AG09309 (cell line): ENCODE data around the gene EXOC7.
A peak's percentile ranks its signal among the peaks of the same experiment; 100 is the strongest.

ENCODE experiments used
- DNase-seq: peaks from one replicate; pipeline ENCODE4 v3.0.0-alpha.2; 2010; ENCODE audit warnings: low read depth
- H3K4me3 ChIP-seq: 2 replicates; pipeline ENCODE4 v1.5.1; 2011; ENCODE audit warnings: mild to moderate bottlenecking, low read depth, low read length, moderate library complexity; ENCODE audit not compliant: control insufficient read depth
- CTCF ChIP-seq: IDR thresholded peaks from 2 replicates; pipeline ENCODE4 v1.5.1; 2011; ENCODE audit warnings: mild to moderate bottlenecking, low read depth, low read length, inconsistent platforms; ENCODE audit not compliant: insufficient read depth, control insufficient read depth; ENCODE audit errors: missing control alignments

EXOC7 gene

GRCh38 chr17:76148015-76148326, 44.4 kb upstream of the EXOC7 start:
- H3K4me3 ChIP-seq = no peak overlapping the region
- TF ChIP-seq CTCF = no peak
- no peak for DNase-seq

GRCh38 chr17:76147211-76148014, 43.8 kb upstream of the EXOC7 start:
- peak; percentile 65 for TF ChIP-seq CTCF
- H3K4me3 ChIP-seq = no peak overlapping the region
- no peak for DNase-seq

GRCh38 chr17:76146053-76146851, 42.7 kb upstream of the EXOC7 start:
- no peak for TF ChIP-seq CTCF
- no peak for DNase-seq
- no peak overlapping the region for H3K4me3 ChIP-seq

GRCh38 chr17:76145231-76146052, 41.9 kb upstream of the EXOC7 start:
- H3K4me3 ChIP-seq = no peak overlapping the region
- no peak for TF ChIP-seq CTCF
- no peak for DNase-seq

GRCh38 chr17:76142585-76143041, 39.0 kb upstream of the EXOC7 start:
- no peak for TF ChIP-seq CTCF
- no peak overlapping the region for H3K4me3 ChIP-seq
- DNase-seq = no peak

GRCh38 chr17:76142039-76142584, 38.5 kb upstream of the EXOC7 start:
- no peak for TF ChIP-seq CTCF
- no peak overlapping the region for H3K4me3 ChIP-seq
- no peak for DNase-seq
